Measurements from ENCODE around the gene ANO10.

- TF ChIP-seq CTCF (IDR thresholded peaks at IDR 0.05; ENCODE audit: low read length) (no peak), EZH2 (IDR thresholded peaks at IDR 0.05; ENCODE audit: borderline replicate concordance, low read length) (no peak)
Measured at GRCh38 chr3:43346978-43347749, 274.6 kb downstream of the ANO10 start.

Measured in OCI-LY1 (cell line).